Measurements from ENCODE around the gene ABCC1. TPM values are rescaled to one million over a fixed set of nuclear protein-coding genes. Genes with fewer than 3 reads are reported as not detected.
"Not testable (repeated sequence)": the region's sequence is repeated elsewhere in the genome, so short reads cannot be mapped to it uniquely, and the experiment has no call there.

Gene ABCC1
- total and polyA plus RNA-seq, 4 donors: 12.4 to 41.5 (median 31.3) TPM

GRCh38 chr16:16176328-16176727 lies 226.9 kb downstream of the ABCC1 start:
- Histone ChIP-seq H3K9me3 (ENCODE audit: control insufficient read depth in 4 of 4, insufficient read depth in 3 of 4, low read length in 3 of 4) (peaks cover 0 to 3% (median 0%) of the 10 kb centered on the region in 4 donors), H3K27ac (ENCODE audit: low read depth in 1 of 2, low read length in 1 of 2) (no peak overlapping the region), H3K9ac (ENCODE audit: insufficient read depth in 1 of 2, low read length in 2 of 2) (no peak overlapping the region), H3K27me3 (ENCODE audit: control insufficient read depth in 3 of 3, insufficient read depth in 3 of 3, low read length in 2 of 3) (no peaks in the 10 kb centered on the region), H3K4me3 (no peak overlapping the region), H3K4me1 (ENCODE audit: control insufficient read depth in 5 of 5, insufficient read depth in 5 of 5, low read length in 5 of 5) (peaks cover 0 to 4% (median 0%) of the 10 kb centered on the region in 5 donors), H3K36me3 (ENCODE audit: control insufficient read depth in 4 of 4, insufficient read depth in 4 of 4, low read length in 4 of 4) (peaks cover 0 to 6% (median 0%) of the 10 kb centered on the region in 4 donors)
- no peak for TF ChIP-seq CTCF (IDR thresholded peaks at IDR 0.05; ENCODE audit: control extremely low read depth, extremely low read depth)
- ATAC-seq (ENCODE audit: insufficient read depth, low FRiP score) (no peak), DNase-seq (no peak)

- no peaks in the 10 kb centered on the region for H3K27me3 ChIP-seq (ENCODE audit: control insufficient read depth in 3 of 3, insufficient read depth in 3 of 3, low read length in 2 of 3)
- no peak for TF ChIP-seq CTCF (IDR thresholded peaks at IDR 0.05; ENCODE audit: control extremely low read depth, extremely low read depth)
- 89 to 93% methylated on average over 7 of the region's 7 CpGs for WGBS, 2 donors
- H3K4me1 ChIP-seq (ENCODE audit: control insufficient read depth in 5 of 5, insufficient read depth in 5 of 5, low read length in 5 of 5): peaks cover 0 to 4% (median 0%) of the 10 kb centered on the region in 5 donors
- ATAC-seq (ENCODE audit: insufficient read depth, low FRiP score) (no peak), DNase-seq (no peak)
- no peak overlapping the region for H3K4me3 ChIP-seq
- no peak overlapping the region for H3K27ac ChIP-seq (ENCODE audit: low read depth in 1 of 2, low read length in 1 of 2)
- H3K36me3 ChIP-seq (ENCODE audit: control insufficient read depth in 4 of 4, insufficient read depth in 4 of 4, low read length in 4 of 4): peaks cover 0 to 9% (median 0%) of the 10 kb centered on the region in 4 donors
- H3K9me3 ChIP-seq (ENCODE audit: control insufficient read depth in 4 of 4, insufficient read depth in 3 of 4, low read length in 3 of 4): peaks cover 0 to 3% (median 0%) of the 10 kb centered on the region in 4 donors
- H3K9ac ChIP-seq (ENCODE audit: insufficient read depth in 1 of 2, low read length in 2 of 2): no peak overlapping the region
Observed at GRCh38 chr16:16178455-16179162, 229.2 kb downstream of the ABCC1 start.

GRCh38 chr16:16181748-16182147 lies 232.3 kb downstream of the ABCC1 start:
- H3K4me1 ChIP-seq (ENCODE audit: control insufficient read depth in 5 of 5, insufficient read depth in 5 of 5, low read length in 5 of 5); H3K4me3 ChIP-seq; ATAC-seq (ENCODE audit: insufficient read depth, low FRiP score); H3K27ac ChIP-seq (ENCODE audit: low read depth in 1 of 2, low read length in 1 of 2); H3K27me3 ChIP-seq (ENCODE audit: control insufficient read depth in 3 of 3, insufficient read depth in 3 of 3, low read length in 2 of 3); DNase-seq; H3K9ac ChIP-seq (ENCODE audit: insufficient read depth in 1 of 2, low read length in 2 of 2); H3K9me3 ChIP-seq (ENCODE audit: control insufficient read depth in 4 of 4, insufficient read depth in 3 of 4, low read length in 3 of 4): not testable (repeated sequence)
- H3K36me3 ChIP-seq (ENCODE audit: control insufficient read depth in 4 of 4, insufficient read depth in 4 of 4, low read length in 4 of 4): peaks cover 0 to 14% (median 0%) of the 10 kb centered on the region in 4 donors
- WGBS, 2 donors: 57 to 80% methylated on average over 3 of the region's 3 CpGs

- Histone ChIP-seq H3K27me3 (ENCODE audit: control insufficient read depth in 3 of 3, insufficient read depth in 3 of 3, low read length in 2 of 3) (no peaks in the 10 kb centered on the region), H3K4me3 (no peak overlapping the region), H3K36me3 (ENCODE audit: control insufficient read depth in 4 of 4, insufficient read depth in 4 of 4, low read length in 4 of 4) (peaks cover 0 to 14% (median 0%) of the 10 kb centered on the region in 4 donors), H3K9me3 (ENCODE audit: control insufficient read depth in 4 of 4, insufficient read depth in 3 of 4, low read length in 3 of 4) (peaks cover 0 to 3% (median 0%) of the 10 kb centered on the region in 4 donors), H3K9ac (ENCODE audit: insufficient read depth in 1 of 2, low read length in 2 of 2) (no peak overlapping the region), H3K4me1 (ENCODE audit: control insufficient read depth in 5 of 5, insufficient read depth in 5 of 5, low read length in 5 of 5) (peaks cover 0 to 2% (median 0%) of the 10 kb centered on the region in 5 donors), H3K27ac (ENCODE audit: low read depth in 1 of 2, low read length in 1 of 2) (no peak overlapping the region)
- TF ChIP-seq CTCF (IDR thresholded peaks at IDR 0.05; ENCODE audit: control extremely low read depth, extremely low read depth): no peak
- WGBS, 2 donors: 88 to 91% methylated on average over 8 of the region's 8 CpGs
- DNase-seq (no peak), ATAC-seq (ENCODE audit: insufficient read depth, low FRiP score) (no peak)
Observed at GRCh38 chr16:16182918-16183317, 233.5 kb downstream of the ABCC1 start.

Data from lung (tissue), 12 donors.